NAMALWA (cell line): ENCODE data around the gene THAP4.
"Not testable (repeated sequence)": the region's sequence is repeated elsewhere in the genome, so short reads cannot be mapped to it uniquely, and the experiment has no call there.

Source experiments
- DNase-seq: peaks from one replicate; pipeline ENCODE4 v3.0.0-alpha.2; 2015; ENCODE audit warnings: low spot score

Gene THAP4

DNA sequence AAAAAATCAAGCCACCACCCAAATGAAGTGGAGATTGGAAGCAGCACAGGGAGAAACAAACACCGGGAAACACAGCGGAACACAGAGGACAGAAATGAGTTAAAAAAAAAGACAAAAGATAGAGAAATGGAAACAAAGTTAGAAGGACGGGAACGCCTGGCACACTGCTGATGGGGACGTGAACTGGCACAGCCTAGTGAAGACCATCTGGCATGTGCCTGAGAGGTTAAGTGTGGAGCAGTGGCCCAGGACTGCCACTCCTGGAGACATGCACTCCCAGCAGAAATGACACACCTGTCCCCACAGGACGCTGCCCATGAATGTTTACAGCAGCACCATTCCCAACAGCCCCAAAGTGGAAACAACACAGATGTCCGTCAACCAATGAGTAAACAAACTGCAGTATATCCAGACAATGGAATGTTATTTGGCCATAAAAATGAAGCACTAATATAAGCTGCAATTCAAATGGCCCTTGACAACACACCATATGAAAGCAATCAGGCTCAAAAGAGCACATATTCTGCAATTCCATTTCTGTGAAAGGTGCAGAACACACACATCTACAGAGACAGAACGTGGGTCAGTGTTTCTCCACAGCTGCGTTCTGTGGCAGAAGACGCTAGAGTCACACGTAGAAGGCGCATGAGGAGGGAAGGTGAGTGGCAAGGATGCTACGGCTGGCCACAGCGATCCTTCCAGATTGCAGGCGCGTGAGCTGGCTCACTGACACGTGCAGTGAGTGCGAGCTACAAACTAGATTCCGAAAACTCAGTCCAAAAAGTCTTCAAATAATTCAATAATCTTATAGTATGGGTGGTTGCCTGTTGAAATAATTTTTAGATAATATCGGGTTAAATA is 24.6 kb downstream of the THAP4 start:
- DNase-seq = no peak

DNA sequence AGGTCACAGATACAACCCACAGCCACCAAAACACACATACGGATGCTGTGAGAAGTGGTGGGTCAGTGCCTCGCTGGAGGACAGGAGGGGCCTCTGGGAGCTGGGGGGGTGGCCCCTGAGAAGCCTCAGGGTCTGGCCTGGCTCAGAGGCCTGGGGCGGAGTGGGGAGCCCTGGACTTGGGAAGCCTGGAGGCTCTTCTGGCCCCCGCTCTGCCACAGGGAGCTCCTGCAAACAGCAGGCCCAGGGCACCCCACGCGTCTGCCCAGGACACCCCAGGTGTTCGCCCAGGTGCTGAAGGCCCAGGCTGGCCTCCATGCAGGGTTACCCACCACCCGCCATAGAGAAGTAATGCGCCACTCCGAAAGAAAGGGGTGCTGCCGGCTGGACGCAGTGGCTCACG is 25.9 kb downstream of the THAP4 start:
- DNase-seq = no peak

DNA sequence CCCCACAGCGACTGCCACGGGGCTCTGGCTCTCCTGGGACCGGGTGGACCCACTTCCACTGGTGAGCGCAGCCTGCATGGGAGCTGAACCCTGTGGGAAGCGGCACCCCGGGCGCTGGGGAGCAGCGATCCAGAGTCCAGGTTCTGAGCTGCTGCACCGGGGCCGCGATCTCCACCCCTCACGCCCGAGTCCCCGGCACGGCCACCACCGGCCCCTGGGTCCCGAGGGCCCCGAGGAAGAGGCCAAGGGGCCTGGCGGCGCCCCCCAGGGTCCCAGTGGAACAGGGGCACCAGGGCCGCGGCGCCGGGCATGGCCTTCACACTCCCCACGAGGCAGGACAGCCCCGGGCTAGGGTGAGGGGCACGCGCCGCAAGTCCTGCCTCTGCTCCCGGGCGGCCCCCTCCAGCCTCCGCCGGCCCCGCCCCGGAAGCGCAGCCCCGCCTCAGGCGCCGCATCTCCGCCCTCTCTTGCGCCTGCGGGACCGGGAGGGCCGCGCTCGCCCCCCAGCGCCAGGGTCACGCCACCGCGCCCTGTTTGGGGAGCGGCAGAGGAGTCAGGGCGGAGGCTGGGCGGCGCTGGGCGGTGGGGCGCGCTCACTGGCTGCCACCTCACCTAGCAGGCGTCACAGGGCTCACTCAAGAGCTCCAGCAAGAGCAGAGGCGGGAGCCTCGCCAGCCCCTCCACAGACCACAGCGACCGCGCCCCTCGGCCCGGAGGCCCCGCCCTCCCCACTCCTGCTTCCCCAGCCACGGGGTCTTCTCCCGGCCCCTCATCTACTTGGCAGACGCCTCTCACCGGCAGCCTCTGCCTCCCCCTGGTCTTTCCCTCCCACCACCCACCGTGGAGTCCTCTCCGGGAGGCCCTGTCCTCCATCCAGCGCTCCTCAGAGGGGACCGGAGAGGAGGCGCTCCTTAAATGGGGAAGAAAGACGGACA is 26.8 kb downstream of the THAP4 start:
- peak; percentile 88 for DNase-seq

DNA sequence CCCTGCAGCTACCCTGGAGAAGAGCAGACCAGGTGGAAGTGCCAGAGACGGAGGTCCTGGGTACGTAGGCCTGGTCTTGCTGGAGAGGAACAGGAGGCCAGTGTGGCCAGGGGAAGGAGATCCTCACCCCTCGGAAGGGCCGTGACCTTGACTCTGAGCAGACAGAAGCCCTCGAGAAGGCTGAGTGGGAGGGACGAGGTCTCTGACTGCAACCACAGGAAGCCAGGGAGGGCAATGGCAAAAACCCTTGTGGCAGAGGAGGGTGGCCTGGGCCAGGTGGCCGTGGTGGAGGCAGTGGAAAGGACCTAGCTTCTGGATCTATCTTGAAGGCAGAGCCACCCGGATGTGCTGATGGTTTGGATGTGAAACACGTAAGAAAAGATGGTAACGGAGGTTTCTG is 28.1 kb downstream of the THAP4 start:
- DNase-seq = no peak

- no peak for DNase-seq
These were observed 29.6 kb downstream of the THAP4 start for GRCh38 chr2:241607162-241607885.

DNA sequence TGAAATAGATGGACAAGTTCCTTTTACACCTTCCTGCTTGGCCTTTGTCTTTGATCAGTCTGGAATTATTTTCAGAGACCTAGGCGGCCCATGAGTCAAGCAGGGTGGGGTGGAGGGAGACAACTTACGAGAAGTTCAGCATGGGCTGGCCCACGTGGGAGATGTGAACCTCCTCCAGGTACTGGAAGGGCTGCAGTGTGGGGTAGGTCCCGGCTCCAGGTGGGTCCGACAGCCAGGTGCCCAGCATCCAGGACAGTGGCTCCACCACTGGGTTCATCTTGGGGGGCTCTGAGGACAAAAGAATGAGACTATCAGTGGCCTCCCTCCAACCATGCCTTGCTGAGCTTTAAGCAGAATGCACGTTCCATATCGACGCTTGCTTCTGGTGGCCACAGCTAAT is 30.8 kb downstream of the THAP4 start:
- DNase-seq = no peak

DNA sequence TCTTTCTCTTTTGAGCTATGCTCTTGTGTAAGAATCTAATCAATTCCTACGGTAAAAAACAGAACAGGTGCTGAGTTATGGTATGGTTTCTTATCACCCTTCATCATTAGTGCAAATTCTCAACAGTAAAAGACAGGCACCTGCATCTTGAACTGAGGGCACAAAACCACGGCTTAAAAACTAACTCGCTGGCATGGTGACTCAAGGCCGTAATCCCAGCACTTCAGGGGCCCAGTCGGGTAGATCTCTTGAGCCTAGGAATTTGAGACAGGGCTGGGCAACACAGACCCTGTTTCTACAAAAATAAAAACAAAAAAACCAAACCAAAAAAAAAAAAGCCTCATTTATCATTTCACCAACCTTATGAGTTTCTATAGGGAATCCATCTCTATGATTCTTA is 33.3 kb downstream of the THAP4 start:
- DNase-seq = no peak

DNA sequence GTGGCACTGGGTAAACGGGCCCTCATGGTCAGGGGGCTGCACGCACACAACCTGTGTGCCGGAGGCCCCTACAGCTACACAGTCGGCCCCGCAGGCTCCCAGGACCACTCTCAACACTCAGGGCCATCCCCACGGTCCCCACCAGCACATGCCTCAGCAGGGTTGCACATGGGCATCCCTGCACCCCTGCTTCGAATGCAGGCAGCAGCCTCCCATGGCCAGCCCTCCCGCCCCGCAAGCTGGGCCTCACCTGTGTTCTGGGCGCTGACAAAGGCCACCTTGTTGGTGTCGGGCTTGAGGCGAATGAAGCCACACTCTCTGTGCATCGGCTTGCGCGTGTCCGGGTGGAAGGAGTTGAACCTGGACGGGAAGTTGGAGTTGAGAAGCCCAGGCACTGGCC is 34.2 kb downstream of the THAP4 start:
- DNase-seq = no peak

- no peak for DNase-seq
These were observed 35.1 kb downstream of the THAP4 start for GRCh38 chr2:241601841-241602240.

GRCh38 chr2:241599615-241600014 is 37.3 kb downstream of the THAP4 start:
- no peak for DNase-seq

DNA sequence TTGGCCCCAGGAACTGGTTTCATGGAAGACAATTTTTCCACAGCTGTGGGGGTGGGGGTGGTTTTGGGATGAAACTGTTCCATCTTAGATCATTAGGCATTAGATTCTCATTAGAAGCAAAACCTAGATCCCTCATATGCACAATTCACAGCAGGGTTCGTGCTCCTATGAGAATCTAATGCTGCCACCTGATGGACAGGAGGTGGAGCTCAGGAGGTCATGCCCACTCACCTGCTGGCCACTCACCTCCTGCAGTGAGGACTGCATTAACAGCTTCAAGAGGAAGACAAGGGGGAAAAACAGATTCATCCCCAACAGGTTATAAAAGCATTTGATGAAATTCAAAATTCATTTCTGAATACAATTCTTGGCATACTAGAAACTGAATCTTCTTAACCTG is 38.5 kb downstream of the THAP4 start:
- no peak for DNase-seq

- DNase-seq = no peak
These were observed 38.9 kb downstream of the THAP4 start for GRCh38 chr2:241598061-241598460.

GRCh38 chr2:241597561-241597960 is 39.4 kb downstream of the THAP4 start:
- DNase-seq = no peak

DNA sequence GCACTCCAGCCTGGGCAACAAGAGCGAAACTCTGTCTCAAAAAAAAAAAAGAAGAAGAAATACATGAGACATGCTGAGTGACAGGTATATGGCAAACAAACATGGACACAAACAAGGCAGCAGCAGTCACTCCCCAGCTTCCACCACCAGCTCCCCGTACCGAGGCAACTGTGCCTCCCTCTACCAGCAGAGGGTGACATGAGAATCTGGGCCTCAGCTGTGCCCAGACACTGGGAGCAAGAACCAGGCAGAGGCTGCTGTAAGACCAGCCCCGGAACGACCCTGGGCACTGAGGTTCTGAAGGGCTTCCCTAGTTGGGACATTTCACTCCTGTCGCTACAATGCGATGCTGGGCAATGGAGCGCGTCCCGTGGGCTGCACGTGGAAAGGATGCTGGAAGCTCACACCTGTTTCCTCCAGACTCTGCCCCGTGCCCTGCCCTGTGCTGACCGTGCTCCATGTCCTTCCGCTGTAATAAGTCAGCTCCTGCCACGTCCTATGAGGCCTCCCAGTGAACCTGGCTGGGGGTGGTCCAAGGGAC is 41.3 kb downstream of the THAP4 start:
- no peak for DNase-seq

- no peak for DNase-seq
These were observed 43.7 kb downstream of the THAP4 start for GRCh38 chr2:241593271-241593670.

DNA sequence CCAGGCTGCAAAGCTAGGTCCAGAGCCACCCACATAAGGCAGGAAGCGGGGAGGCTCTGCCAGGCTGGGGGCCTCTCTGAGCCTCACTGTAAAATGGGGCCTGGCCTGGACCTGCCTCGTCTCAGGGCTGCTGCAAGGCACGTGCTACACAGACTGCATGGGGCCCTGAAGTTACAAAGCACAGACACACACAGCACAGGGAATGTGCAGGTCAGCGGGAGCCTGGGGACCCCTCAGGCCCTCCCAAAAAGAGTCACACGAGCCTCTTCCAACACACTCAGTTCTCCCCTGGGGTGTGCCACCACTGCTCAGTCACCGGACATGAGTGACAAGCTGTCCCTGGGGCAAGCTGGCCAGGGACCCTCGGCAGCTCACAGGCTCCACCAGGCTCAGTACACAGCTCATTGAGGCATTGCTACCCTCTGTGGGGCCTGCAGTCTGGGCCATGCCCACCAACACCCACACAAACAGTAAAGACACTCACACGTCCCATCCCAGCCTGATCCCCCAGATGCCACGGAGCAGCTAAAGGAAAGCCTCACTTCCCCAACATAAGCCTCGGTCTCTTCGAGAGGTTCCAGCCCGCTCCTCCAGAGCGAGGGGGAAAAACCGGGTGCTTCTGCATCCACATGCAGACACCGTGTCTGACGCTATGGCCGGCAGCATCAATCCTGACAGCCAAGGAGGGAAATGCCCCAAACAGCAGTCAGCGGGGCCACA is 44.7 kb downstream of the THAP4 start:
- no peak for DNase-seq

GRCh38 chr2:241590496-241591455 is 46.2 kb downstream of the THAP4 start:
- DNase-seq = not testable (repeated sequence)

GRCh38 chr2:241589863-241590262 is 47.1 kb downstream of the THAP4 start:
- DNase-seq = not testable (repeated sequence)

- DNase-seq = no peak
These were observed 50.2 kb downstream of the THAP4 start for GRCh38 chr2:241586564-241587264.

DNA sequence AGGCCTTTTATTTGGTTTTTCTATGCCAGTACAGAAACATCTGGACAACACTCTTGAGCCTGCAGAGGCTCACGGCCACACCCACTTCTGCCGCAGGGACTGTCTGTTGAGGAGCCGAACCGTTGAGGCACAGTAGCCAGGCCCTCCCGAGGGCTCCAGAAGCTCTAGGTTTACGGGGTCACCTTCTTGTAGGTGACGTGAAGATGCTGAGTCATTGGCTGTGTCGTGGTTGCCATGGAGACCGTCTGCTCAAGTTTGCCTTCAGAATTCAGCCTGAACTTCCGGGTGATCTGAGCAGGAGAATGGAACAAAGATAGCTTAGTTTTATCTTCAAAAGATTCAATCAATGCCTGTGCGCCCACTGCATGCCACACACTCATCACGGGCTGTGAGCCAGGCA is 52.5 kb downstream of the THAP4 start:
- DNase-seq = no peak
